ENCODE data around the gene HAPLN3.

DNA sequence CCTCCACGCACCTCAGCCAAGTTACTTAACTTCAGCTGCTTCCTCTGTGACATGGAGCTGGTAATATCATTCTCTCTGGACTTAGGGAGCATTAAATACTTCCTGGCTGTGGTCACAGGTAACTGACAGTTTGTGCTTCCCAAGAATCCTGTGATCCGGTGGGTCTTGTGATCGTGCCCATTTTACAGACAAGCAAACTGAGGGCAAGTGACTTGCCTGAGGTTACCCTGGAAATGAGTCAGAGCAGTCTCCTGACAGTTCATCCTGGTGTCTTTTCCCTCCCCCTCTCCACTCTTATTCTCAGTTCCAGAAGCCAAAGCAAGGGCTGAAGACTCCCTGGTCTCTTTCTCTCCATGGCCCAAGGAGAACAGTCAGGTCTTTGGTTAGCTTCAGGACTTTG is 56.2 kb downstream of the HAPLN3 start:
- TF ChIP-seq, protein P1, sequence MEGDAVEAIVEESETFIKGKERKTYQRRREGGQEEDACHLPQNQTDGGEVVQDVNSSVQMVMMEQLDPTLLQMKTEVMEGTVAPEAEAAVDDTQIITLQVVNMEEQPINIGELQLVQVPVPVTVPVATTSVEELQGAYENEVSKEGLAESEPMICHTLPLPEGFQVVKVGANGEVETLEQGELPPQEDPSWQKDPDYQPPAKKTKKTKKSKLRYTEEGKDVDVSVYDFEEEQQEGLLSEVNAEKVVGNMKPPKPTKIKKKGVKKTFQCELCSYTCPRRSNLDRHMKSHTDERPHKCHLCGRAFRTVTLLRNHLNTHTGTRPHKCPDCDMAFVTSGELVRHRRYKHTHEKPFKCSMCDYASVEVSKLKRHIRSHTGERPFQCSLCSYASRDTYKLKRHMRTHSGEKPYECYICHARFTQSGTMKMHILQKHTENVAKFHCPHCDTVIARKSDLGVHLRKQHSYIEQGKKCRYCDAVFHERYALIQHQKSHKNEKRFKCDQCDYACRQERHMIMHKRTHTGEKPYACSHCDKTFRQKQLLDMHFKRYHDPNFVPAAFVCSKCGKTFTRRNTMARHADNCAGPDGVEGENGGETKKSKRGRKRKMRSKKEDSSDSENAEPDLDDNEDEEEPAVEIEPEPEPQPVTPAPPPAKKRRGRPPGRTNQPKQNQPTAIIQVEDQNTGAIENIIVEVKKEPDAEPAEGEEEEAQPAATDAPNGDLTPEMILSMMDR (IDR thresholded peaks at IDR 0.05), result no peak
- TF ChIP-seq POLR2A (IDR thresholded peaks at IDR 0.05), result no peak
